Fibroblast of pulmonary artery (primary cell): ENCODE results near the gene RELL1.

Experiments used
- DNase-seq: peaks from one replicate; pipeline ENCODE4 v3.0.0-alpha.2; 2010; ENCODE audit warnings: low read depth
- H3K4me3 ChIP-seq: replicated peaks from 2 replicates; pipeline ENCODE4 v1.5.1; 2011; ENCODE audit warnings: low read depth, mild to moderate bottlenecking, control low read depth, low read length, moderate library complexity
- TF ChIP-seq, protein P1 (sequence below): IDR thresholded peaks from 2 replicates; pipeline ENCODE4 v1.5.1; 2011; ENCODE audit warnings: mild to moderate bottlenecking, control low read depth, low read length, inconsistent platforms; ENCODE audit errors: missing control alignments

Gene RELL1

DNA sequence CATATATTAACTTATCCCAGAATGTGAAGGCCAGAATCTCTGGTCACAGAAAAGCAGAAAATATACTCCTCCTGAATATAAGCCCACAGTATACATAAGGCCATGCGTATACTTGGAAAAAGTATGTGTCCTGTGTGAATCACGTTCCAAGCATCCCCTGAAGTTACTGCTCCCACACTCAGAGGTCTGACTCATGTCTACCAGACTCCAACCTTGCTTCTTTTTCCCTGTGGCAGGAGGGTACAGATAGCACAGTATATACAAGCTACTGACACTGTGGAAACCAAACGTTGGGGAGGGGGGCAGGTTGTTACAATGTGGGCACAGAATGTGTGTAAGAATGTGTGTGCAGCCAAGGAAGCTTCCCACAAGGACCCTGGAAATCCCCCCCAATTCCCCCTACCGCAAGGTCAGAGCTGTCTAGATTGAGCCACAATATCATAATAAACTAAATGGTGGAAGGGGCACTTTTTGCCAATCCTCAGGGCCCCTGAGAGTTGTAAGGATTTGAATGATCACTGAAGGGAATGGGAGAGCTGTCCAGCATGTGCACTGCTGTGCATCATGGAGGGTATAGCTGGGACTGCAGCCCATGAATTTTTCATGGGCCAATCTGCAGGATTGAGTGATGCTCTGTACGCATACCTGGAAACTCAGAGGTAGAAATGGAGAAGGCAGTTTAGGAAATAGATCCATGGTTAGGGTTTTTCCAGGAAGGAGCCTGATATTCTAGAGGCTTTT, 7.4 kb upstream of the RELL1 start:
- DNase-seq: peak; percentile 84
- TF ChIP-seq, protein P1, sequence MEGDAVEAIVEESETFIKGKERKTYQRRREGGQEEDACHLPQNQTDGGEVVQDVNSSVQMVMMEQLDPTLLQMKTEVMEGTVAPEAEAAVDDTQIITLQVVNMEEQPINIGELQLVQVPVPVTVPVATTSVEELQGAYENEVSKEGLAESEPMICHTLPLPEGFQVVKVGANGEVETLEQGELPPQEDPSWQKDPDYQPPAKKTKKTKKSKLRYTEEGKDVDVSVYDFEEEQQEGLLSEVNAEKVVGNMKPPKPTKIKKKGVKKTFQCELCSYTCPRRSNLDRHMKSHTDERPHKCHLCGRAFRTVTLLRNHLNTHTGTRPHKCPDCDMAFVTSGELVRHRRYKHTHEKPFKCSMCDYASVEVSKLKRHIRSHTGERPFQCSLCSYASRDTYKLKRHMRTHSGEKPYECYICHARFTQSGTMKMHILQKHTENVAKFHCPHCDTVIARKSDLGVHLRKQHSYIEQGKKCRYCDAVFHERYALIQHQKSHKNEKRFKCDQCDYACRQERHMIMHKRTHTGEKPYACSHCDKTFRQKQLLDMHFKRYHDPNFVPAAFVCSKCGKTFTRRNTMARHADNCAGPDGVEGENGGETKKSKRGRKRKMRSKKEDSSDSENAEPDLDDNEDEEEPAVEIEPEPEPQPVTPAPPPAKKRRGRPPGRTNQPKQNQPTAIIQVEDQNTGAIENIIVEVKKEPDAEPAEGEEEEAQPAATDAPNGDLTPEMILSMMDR: no peak
- no peak overlapping the region for H3K4me3 ChIP-seq

DNA sequence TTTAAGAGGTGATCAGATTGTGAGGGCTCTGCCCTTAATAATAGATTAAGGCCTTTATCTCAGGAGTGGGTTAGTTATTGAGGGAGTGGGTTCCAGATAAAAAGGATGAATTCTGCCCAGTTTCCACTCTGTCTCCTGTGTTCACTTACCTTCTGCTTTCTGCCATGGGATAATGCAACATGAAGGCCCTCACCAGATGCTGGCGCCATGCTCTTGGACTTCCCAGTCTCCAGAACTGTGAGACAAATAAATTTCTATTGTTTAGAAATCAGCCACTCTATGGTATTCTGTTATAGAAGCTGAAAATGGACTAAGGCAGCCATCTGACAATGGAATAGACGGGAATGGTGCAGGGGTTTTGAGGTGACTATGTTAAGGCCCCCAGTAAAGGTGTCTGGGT, 6.9 kb upstream of the RELL1 start:
- no peak for DNase-seq
- no peak overlapping the region for H3K4me3 ChIP-seq
- TF ChIP-seq, protein P1: no peak

DNA sequence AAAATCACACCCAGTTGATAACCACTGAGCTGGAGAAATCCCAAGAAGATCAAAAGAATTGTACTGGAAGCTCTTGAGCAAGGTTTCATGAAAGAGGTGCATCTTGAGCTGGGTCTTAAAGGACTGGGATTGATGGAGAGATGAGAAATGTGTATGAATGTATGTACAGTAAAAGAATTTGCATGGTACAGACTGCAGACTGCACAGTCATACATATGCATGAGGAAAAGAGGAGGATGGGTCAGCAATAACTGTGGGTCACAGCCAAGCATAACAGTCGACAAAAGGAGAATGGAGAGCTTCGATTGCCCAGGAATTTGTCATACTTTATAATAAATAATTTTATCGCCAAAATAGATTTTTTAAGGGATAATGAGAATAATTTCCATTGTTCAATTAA, 4.8 kb upstream of the RELL1 start:
- no peak overlapping the region for H3K4me3 ChIP-seq
- TF ChIP-seq, protein P1: no peak
- no peak for DNase-seq

DNA sequence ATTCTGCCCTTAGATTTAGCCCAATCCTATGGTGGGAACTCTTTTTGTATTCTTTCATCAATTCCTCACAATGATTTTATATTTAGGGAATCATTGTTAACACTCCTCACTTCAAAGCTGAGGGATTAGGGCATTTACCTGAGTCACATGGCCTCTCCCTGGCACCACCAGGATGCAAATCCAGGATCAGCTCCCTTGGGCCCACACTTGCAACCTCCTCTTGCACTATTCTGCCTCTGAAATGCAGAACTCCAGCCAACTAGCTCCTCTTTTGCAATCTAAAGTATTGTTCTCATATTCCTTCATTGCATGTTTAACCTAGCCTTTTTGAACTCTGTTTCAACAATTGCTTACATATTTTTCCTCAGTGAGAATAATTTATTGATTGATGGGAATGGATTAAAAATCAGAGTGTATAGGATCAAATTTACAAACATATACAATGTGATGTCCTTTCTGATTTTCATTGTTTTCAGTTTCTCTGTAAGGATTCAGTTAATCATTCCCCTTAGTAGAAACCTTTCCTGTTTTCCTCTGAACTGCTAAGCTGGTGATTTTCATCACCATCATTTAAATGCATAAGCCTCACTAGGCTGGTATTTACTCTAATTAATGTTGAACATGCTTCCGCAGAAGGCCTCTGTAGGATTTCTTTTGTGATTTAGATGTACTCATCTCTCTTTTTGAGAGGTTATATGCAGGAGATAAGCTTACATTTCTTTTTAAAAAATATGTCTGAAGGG, 3.3 kb upstream of the RELL1 start:
- no peak overlapping the region for H3K4me3 ChIP-seq
- DNase-seq: peak; percentile 65
- TF ChIP-seq, protein P1: no peak

DNA sequence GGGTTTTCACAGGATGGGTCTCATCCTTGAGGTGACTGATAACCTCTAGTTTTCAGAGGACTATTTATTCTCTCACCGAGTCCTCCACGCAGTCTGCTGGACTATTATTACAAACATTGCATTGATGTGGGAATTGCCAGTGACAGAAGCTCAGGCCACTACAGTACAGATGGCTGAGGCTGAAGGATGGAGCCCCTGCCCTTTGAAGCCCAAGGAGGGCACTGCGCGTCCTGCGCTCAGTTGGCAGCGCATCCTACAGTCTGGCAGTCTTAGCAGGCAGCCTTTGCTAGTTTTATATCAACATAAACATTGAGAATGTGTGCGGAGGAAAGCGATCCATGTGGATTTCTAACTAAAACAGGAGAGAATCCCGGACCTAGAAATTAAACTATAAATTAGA, 1.5 kb upstream of the RELL1 start:
- DNase-seq: no peak
- no peak overlapping the region for H3K4me3 ChIP-seq
- TF ChIP-seq, protein P1: no peak

DNA sequence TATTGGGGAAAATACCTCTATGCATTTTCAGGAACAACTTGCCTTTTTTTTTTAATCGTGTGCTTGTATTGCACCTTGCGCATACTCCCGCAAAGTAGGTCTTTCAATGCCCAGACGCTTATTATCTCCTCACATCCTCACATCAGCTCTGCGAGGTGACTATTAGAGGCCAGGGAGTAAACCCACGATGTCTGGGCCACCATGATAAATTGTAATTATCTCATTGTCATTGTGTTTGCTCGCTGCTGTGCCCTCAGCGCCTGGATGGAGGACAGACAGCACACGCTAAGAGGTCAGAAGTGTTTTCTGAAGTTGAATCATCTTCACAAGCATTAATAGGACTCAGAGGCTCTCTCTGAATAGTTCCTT, 1.0 kb upstream of the RELL1 start:
- no peak for DNase-seq
- H3K4me3 ChIP-seq: peak overlapping the region; percentile 56
- TF ChIP-seq, protein P1: no peak
